Activated CD8-positive, alpha-beta T cell treated with anti-CD3 and anti-CD28 coated beads for 36 hours (primary cell): ENCODE measurements around the gene MOGAT3. TPM values are rescaled to one million over a fixed set of nuclear protein-coding genes. Genes with fewer than 3 reads are reported as not detected.

Experiments
- ATAC-seq: fragments of 200-7000 bp; cut with Tn5 transposase; one replicate; pipeline ENCODE4 v1.10.0; 2021; ENCODE audit warnings: mild to moderate bottlenecking, moderate library complexity
- CTCF ChIA-PET: fragments of 350-600 bp; sonication (Branson Sonifier 250); formaldehyde crosslinking; loops from one replicate; lab custom pipeline; 2021; ENCODE audit warnings: antibody characterized with exemption; lab: Charles Lee
- POLR2A ChIA-PET: fragments of 350-600 bp; sonication (Branson Sonifier 250); formaldehyde crosslinking; loops from one replicate; lab custom pipeline; 2021; ENCODE audit warnings: antibody characterized with exemption; lab: Charles Lee
- DNase-seq: peaks from one replicate; pipeline ENCODE4 v3.0.0-alpha.2; 2020
- H3K27ac Mint-ChIP-seq: one replicate; pipeline ENCODE4 v1.8.0; 2021; ENCODE audit warnings: mild to moderate bottlenecking, mixed read lengths
- H3K27me3 Mint-ChIP-seq: one replicate; pipeline ENCODE4 v1.8.0; 2021; ENCODE audit warnings: mixed read lengths
- H3K36me3 Mint-ChIP-seq: one replicate; pipeline ENCODE4 v1.8.0; 2021; ENCODE audit warnings: low read depth, mixed read lengths
- H3K4me1 Mint-ChIP-seq: one replicate; pipeline ENCODE4 v1.8.0; 2021; ENCODE audit warnings: low read depth, mixed read lengths
- H3K4me3 Mint-ChIP-seq: one replicate; pipeline ENCODE4 v1.8.0; 2021; ENCODE audit warnings: mild to moderate bottlenecking, moderate library complexity, mixed read lengths
- H3K9me3 Mint-ChIP-seq: one replicate; pipeline ENCODE4 v1.8.0; 2021; ENCODE audit warnings: mixed read lengths
- CTCF ChIP-seq: fragments of 200-600 bp; IDR thresholded peaks from one replicate; pipeline ENCODE4 v1.8.0; 2022; ENCODE audit warnings: antibody characterized with exemption, mild to moderate bottlenecking
- intact Hi-C: fragments of 100-400 bp; cut with micrococcal nuclease; formaldehyde crosslinking; loops from one replicate; pipeline ENCODE4 v1.10.0; 2022
- total RNA-seq, 2 experiments: library from RNA; stranded (reverse); gene quantifications; one replicate each; pipeline ENCODE4 v1.2.3, GENCODE V29; 2021

Gene MOGAT3
- total RNA-seq, 2 experiments from 2014 or later = not detected

- H3K4me3 Mint-ChIP-seq = no peak overlapping the region
- no peak overlapping the region for H3K27ac Mint-ChIP-seq
- peaks cover 72% of the 10 kb centered on the region for H3K27me3 Mint-ChIP-seq
- peaks cover 74% of the 10 kb centered on the region for H3K4me1 Mint-ChIP-seq
- ChIA-PET POLR2A (interaction anchor here (1.2 kb wide), 1 partner anchor 9 kb away, joined by 4 read pairs; no protein-coding TSS in a partner anchor), CTCF (interaction anchor here (1.0 to 1.8 kb wide), 3 partner anchors 24 to 42 kb away, joined by 3 to 12 read pairs (median 4); partner anchors contain the start of gene SERPINE1)
- TF ChIP-seq CTCF = no peak
- ATAC-seq (no peak), DNase-seq (peak; percentile 58)
- no peaks in the 10 kb centered on the region for H3K36me3 Mint-ChIP-seq
- intact Hi-C loops = no loop called here
- H3K9me3 Mint-ChIP-seq = no peaks in the 10 kb centered on the region
Observed at GRCh38 chr7:101168412-101169049, 32.3 kb downstream of the MOGAT3 start.

GRCh38 chr7:101167645-101168411 is 33.0 kb downstream of the MOGAT3 start:
- Mint-ChIP-seq H3K9me3 (no peaks in the 10 kb centered on the region), H3K36me3 (no peaks in the 10 kb centered on the region), H3K4me1 (peaks cover 70% of the 10 kb centered on the region), H3K4me3 (no peak overlapping the region), H3K27ac (no peak overlapping the region), H3K27me3 (peaks cover 73% of the 10 kb centered on the region)
- CTCF ChIA-PET = interaction anchor here (1.0 to 1.8 kb wide), 3 partner anchors 24 to 42 kb away, joined by 3 to 12 read pairs (median 4); partner anchors contain the start of gene SERPINE1
- no peak for TF ChIP-seq CTCF
- ATAC-seq (no peak), DNase-seq (no peak)
- POLR2A ChIA-PET = interaction anchor here (1.2 kb wide), 1 partner anchor 10 kb away, joined by 4 read pairs; no protein-coding TSS in a partner anchor
- intact Hi-C loops = no loop called here

GRCh38 chr7:101166909-101167644 is 33.8 kb downstream of the MOGAT3 start:
- DNase-seq (no peak), ATAC-seq (no peak)
- no peak overlapping the region for H3K4me3 Mint-ChIP-seq
- peaks cover 70% of the 10 kb centered on the region for H3K27me3 Mint-ChIP-seq
- intact Hi-C loops = no loop called here
- no peak for TF ChIP-seq CTCF
- H3K4me1 Mint-ChIP-seq = peaks cover 70% of the 10 kb centered on the region
- H3K9me3 Mint-ChIP-seq = no peaks in the 10 kb centered on the region
- ChIA-PET CTCF (no interaction called here), POLR2A (interaction anchor here (0.6 kb wide), 1 partner anchor 11 kb away, joined by 3 read pairs; no protein-coding TSS in a partner anchor)
- no peak overlapping the region for H3K27ac Mint-ChIP-seq
- H3K36me3 Mint-ChIP-seq = no peaks in the 10 kb centered on the region

- intact Hi-C loops = no loop called here
- TF ChIP-seq CTCF = no peak
- H3K27ac Mint-ChIP-seq = no peak overlapping the region
- peaks cover 65% of the 10 kb centered on the region for H3K4me1 Mint-ChIP-seq
- ATAC-seq (no peak), DNase-seq (no peak)
- no peaks in the 10 kb centered on the region for H3K9me3 Mint-ChIP-seq
- no peak overlapping the region for H3K4me3 Mint-ChIP-seq
- CTCF ChIA-PET = interaction anchor here (1.7 to 2.3 kb wide), 2 partner anchors 8 to 26 kb away, joined by 7 to 8 read pairs; no protein-coding TSS in a partner anchor
- POLR2A ChIA-PET = interaction anchor here (0.6 to 1.4 kb wide), 2 partner anchors 10 to 12 kb away, joined by 3 to 4 read pairs; no protein-coding TSS in a partner anchor
- H3K36me3 Mint-ChIP-seq = peaks cover under 1% of the 10 kb centered on the region
- peaks cover 65% of the 10 kb centered on the region for H3K27me3 Mint-ChIP-seq
Observed at GRCh38 chr7:101166648-101166908, 34.3 kb downstream of the MOGAT3 start.
